ACHN (cell line): ENCODE results near the gene TPCN1.
A peak's percentile ranks its signal among the peaks of the same experiment; 100 is the strongest.

Experiments
- DNase-seq: peaks from one replicate; pipeline ENCODE4 v3.0.0-alpha.2; 2015
- in situ Hi-C: cut with HindIII; loops from 2 replicates; pipeline ENCODE4 v1.10.0; 2017; ENCODE audit warnings: low sequenced_read_pairs, low pct_ligation_motif_present, low pct_unique_long_range_greater_than_20kb

The TPCN1 gene

GRCh38 chr12:113216027-113216426 is 5.2 kb upstream of the TPCN1 start:
- no peak for DNase-seq
- in situ Hi-C loops: no loop called here

GRCh38 chr12:113220593-113221180 is 577 bp upstream of the TPCN1 start:
- peak; percentile 37 for DNase-seq
- in situ Hi-C loops: no loop called here

GRCh38 chr12:113221997-113222729 is 899 bp downstream of the TPCN1 start:
- DNase-seq: no peak
- in situ Hi-C loops: no loop called here

GRCh38 chr12:113222730-113223531 is 1.7 kb downstream of the TPCN1 start:
- in situ Hi-C loops: no loop called here
- DNase-seq: peak; percentile 93

- no peak for DNase-seq
These were observed 3.7 kb downstream of the TPCN1 start for GRCh38 chr12:113224955-113225354.

GRCh38 chr12:113226696-113227568 is 5.7 kb downstream of the TPCN1 start:
- no peak for DNase-seq
- in situ Hi-C loops: no loop called here

More at GRCh38 chr12:113224955-113225354, 3.7 kb downstream of the TPCN1 start:
- in situ Hi-C loops: no loop called here

GRCh38 chr12:113227686-113228391 is 6.6 kb downstream of the TPCN1 start:
- in situ Hi-C loops: no loop called here
- DNase-seq: no peak

GRCh38 chr12:113228394-113229028 is 7.2 kb downstream of the TPCN1 start:
- in situ Hi-C loops: no loop called here
- DNase-seq: no peak

GRCh38 chr12:113230315-113231234 is 9.3 kb downstream of the TPCN1 start:
- in situ Hi-C loops: no loop called here
- DNase-seq: no peak

- in situ Hi-C loops: no loop called here
- peak; percentile 28 for DNase-seq
These were observed 10.2 kb downstream of the TPCN1 start for GRCh38 chr12:113231235-113232088.

- DNase-seq: no peak
- in situ Hi-C loops: no loop called here
These were observed 11.0 kb downstream of the TPCN1 start for GRCh38 chr12:113232089-113232839.

GRCh38 chr12:113232840-113233585 is 11.7 kb downstream of the TPCN1 start:
- in situ Hi-C loops: no loop called here
- peak; percentile 54 for DNase-seq

- no peak for DNase-seq
- in situ Hi-C loops: no loop called here
These were observed 12.7 kb downstream of the TPCN1 start for GRCh38 chr12:113233967-113234366.

GRCh38 chr12:113234483-113234882 is 13.2 kb downstream of the TPCN1 start:
- DNase-seq: no peak
- in situ Hi-C loops: no loop called here

- DNase-seq: no peak
- in situ Hi-C loops: no loop called here
These were observed 14.7 kb downstream of the TPCN1 start for GRCh38 chr12:113235976-113236375.
